NCI-H345 treated with DMSO at 0.1 percent for 48 hours (cell line): ENCODE data around the gene DDX17.
A peak's percentile ranks its signal among the peaks of the same experiment; 100 is the strongest.

Source experiments
- DNase-seq: peaks from one replicate; lab custom pipeline; 2025; ENCODE audit not compliant: unreplicated experiment; lab: John Stamatoyannopoulos, UW

DDX17 gene

GRCh38 chr22:38506118-38506962, at the start of gene DDX17:
DDX17 (minus strand) TSS chr22:38506311.
- peak; percentile 82 for DNase-seq

GRCh38 chr22:38554281-38554680, 48.2 kb upstream of the DDX17 start:
- DNase-seq, result no peak

- no peak for DNase-seq
Measured at GRCh38 chr22:38549101-38549894, 43.2 kb upstream of the DDX17 start.

GRCh38 chr22:38540701-38541100, 34.6 kb upstream of the DDX17 start:
- no peak for DNase-seq

- no peak for DNase-seq
Measured at GRCh38 chr22:38531251-38531938, 25.3 kb upstream of the DDX17 start.

- DNase-seq, result no peak
Measured at GRCh38 chr22:38524429-38524828, 18.3 kb upstream of the DDX17 start.

GRCh38 chr22:38523479-38523878, 17.4 kb upstream of the DDX17 start:
- DNase-seq, result no peak

- DNase-seq, result no peak
Measured at GRCh38 chr22:38523029-38523428, 16.9 kb upstream of the DDX17 start.

GRCh38 chr22:38519453-38520250, 13.5 kb upstream of the DDX17 start:
- DNase-seq, result no peak

GRCh38 chr22:38518620-38519019, 12.5 kb upstream of the DDX17 start:
- no peak for DNase-seq

GRCh38 chr22:38513063-38513462, 7.0 kb upstream of the DDX17 start:
- peak; percentile 8 for DNase-seq

GRCh38 chr22:38510416-38510970, 4.4 kb upstream of the DDX17 start:
- DNase-seq, result no peak

GRCh38 chr22:38505541-38506117, 482 bp downstream of the DDX17 start:
- DNase-seq, result no peak

GRCh38 chr22:38504731-38505540, 1.2 kb downstream of the DDX17 start:
- DNase-seq, result no peak

GRCh38 chr22:38503021-38503420, 3.1 kb downstream of the DDX17 start:
- DNase-seq, result no peak

GRCh38 chr22:38501797-38502672, 4.1 kb downstream of the DDX17 start:
- DNase-seq, result no peak

- DNase-seq, result no peak
Measured at GRCh38 chr22:38497869-38498268, 8.2 kb downstream of the DDX17 start.

- no peak for DNase-seq
Measured at GRCh38 chr22:38494939-38495338, 11.2 kb downstream of the DDX17 start.
